HCEC 1CT (cell line): Measurements from ENCODE around the gene ASIP.

Experiments used
- DNase-seq: peaks from one replicate; pipeline ENCODE4 v3.0.0-alpha.2; 2017

ASIP gene

DNA sequence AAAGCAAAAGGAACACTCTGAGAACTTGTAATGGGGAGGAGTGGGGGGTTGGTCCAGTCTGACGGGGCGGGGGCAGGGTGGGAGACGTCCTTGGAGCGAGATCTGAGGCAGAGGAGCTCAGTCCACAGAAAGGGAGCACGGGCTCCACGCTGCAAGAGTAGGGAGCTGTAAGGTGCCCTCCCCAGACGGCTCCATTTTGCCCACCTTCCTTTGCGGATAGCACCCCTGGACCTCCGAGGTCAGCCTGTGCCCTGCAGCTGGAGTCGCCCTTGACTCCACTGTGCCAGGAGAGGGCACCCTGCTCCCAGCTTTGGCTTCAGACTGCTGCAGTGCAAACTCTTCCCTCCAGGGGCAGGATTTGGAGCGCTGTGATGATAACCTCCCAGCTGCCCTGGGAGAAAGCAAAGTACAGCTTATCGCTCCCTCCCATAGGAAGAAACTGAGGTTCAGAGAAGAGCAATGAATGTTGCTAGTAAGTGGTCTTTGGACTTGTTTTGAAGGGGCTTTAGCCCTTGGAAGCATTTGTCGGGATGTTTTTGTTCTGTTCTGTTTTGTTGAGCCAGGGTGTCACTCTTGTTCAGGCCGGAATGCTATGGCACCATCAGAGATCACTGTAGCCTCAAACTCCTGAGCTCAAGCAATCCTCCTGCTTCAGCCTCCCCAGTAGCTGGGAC, 71.5 kb downstream of the ASIP start:
- DNase-seq, result peak; percentile 79

DNA sequence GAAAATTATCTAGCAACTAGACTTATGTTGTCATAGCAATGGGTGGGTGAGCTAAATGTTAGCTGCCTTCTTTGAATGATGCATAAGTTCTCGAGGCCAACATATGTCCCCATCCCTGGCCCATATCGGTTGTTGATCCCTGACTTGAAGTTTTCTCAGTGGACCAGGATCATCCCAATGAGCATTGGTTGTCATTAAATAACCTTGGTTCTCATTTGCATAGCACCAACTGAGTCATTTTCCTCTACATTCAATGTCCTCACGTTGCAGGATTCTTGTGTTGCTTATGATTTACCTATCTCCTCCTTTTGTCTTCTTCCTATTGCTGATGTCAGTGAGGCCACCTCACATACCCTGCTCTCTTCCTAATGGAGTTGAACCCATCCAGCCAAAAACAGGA, 74.0 kb downstream of the ASIP start:
- DNase-seq, result no peak

DNA sequence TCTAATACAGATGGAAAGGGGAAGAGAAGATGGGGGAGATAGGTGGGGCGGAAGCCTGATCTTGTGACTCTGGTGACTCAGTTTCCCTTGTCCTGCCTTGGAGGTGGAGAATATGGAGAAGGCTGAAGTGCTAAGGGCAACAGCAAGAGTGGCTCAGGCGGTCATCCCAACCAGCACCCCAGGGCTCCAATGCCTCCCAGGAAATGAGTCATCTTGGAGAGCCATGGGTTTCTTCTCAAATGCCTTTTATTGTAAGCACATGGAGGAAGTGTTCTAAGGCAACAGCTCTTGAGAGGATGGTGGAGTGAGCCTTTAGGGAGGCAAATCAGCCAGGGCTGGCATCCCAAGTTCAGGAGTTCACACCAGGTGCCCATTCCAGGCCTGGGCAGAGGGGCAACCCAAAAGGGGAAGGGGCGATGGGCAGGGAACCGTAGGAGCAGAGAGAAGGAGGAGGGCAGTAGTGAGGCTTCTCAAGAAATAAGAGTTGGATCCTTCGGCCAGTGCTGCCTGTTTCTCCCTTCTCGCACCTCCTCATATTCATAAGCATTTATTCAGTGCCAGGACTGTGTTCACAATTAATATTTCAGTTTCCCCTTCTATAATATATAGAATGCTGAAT, 75.1 kb downstream of the ASIP start:
- peak; percentile 77 for DNase-seq
